Jurkat, Clone E6-1 (cell line): ENCODE data around the gene CRB1.

Experiments
- DNase-seq: peaks from one replicate; pipeline ENCODE4 v3.0.0-alpha.2; 2011; ENCODE audit warnings: low read depth, low spot score
- H3K4me3 ChIP-seq: 2 replicates; pipeline ENCODE4 v1.5.1; 2011; ENCODE audit warnings: mild to moderate bottlenecking, low read length, control low read depth, moderate library complexity

CRB1 gene

GRCh38 chr1:197286634-197287033 is 18.6 kb downstream of the CRB1 start:
- H3K4me3 ChIP-seq, result no peak overlapping the region
- DNase-seq, result no peak

GRCh38 chr1:197287863-197288262 is 19.8 kb downstream of the CRB1 start:
- no peak overlapping the region for H3K4me3 ChIP-seq
- DNase-seq, result no peak

- DNase-seq, result no peak
- no peak overlapping the region for H3K4me3 ChIP-seq
Observed at GRCh38 chr1:197302775-197303174, 34.7 kb downstream of the CRB1 start.

- DNase-seq, result no peak
- no peak overlapping the region for H3K4me3 ChIP-seq
Observed at GRCh38 chr1:197303463-197303862, 35.4 kb downstream of the CRB1 start.

- no peak for DNase-seq
Observed at GRCh38 chr1:197304638-197305200, 36.7 kb downstream of the CRB1 start.

GRCh38 chr1:197305925-197306324 is 37.9 kb downstream of the CRB1 start:
- no peak overlapping the region for H3K4me3 ChIP-seq
- DNase-seq, result no peak

More at GRCh38 chr1:197304638-197305200, 36.7 kb downstream of the CRB1 start:
- no peak overlapping the region for H3K4me3 ChIP-seq

- DNase-seq, result no peak
- H3K4me3 ChIP-seq, result no peak overlapping the region
Observed at GRCh38 chr1:197306381-197307062, 38.5 kb downstream of the CRB1 start.

GRCh38 chr1:197307136-197307535 is 39.1 kb downstream of the CRB1 start:
- no peak for DNase-seq
- H3K4me3 ChIP-seq, result no peak overlapping the region

GRCh38 chr1:197307551-197307950 is 39.5 kb downstream of the CRB1 start:
- no peak for DNase-seq
- no peak overlapping the region for H3K4me3 ChIP-seq

GRCh38 chr1:197311081-197311480 is 43.0 kb downstream of the CRB1 start:
- H3K4me3 ChIP-seq, result no peak overlapping the region
- no peak for DNase-seq

GRCh38 chr1:197312163-197312562 is 44.1 kb downstream of the CRB1 start:
- no peak overlapping the region for H3K4me3 ChIP-seq
- no peak for DNase-seq

- DNase-seq, result no peak
- no peak overlapping the region for H3K4me3 ChIP-seq
Observed at GRCh38 chr1:197313713-197314112, 45.7 kb downstream of the CRB1 start.

GRCh38 chr1:197314682-197315081 is 46.6 kb downstream of the CRB1 start:
- no peak for DNase-seq
- H3K4me3 ChIP-seq, result no peak overlapping the region

- no peak overlapping the region for H3K4me3 ChIP-seq
- no peak for DNase-seq
Observed at GRCh38 chr1:197319631-197320030, 51.6 kb downstream of the CRB1 start.

GRCh38 chr1:197320991-197321531 is 53.0 kb downstream of the CRB1 start:
- DNase-seq, result no peak

GRCh38 chr1:197321811-197322210 is 53.8 kb downstream of the CRB1 start:
- no peak overlapping the region for H3K4me3 ChIP-seq
- DNase-seq, result no peak

More at GRCh38 chr1:197320991-197321531, 53.0 kb downstream of the CRB1 start:
- no peak overlapping the region for H3K4me3 ChIP-seq

- DNase-seq, result no peak
- H3K4me3 ChIP-seq, result no peak overlapping the region
Observed at GRCh38 chr1:197327776-197328364, 59.8 kb downstream of the CRB1 start.

- no peak overlapping the region for H3K4me3 ChIP-seq
Observed at GRCh38 chr1:197330213-197330612, 62.2 kb downstream of the CRB1 start.

GRCh38 chr1:197331565-197331964 is 63.5 kb downstream of the CRB1 start:
- H3K4me3 ChIP-seq, result no peak overlapping the region
- no peak for DNase-seq

More at GRCh38 chr1:197330213-197330612, 62.2 kb downstream of the CRB1 start:
- DNase-seq, result no peak

GRCh38 chr1:197333041-197333440 is 65.0 kb downstream of the CRB1 start:
- DNase-seq, result no peak
- H3K4me3 ChIP-seq, result no peak overlapping the region
